HG03565 (cell line): ENCODE data around the gene B3GNT5.
"Not testable (repeated sequence)": the region's sequence is repeated elsewhere in the genome, so short reads cannot be mapped to it uniquely, and the experiment has no call there.

ENCODE experiments used
- ATAC-seq: cut with Tn5 transposase; IDR thresholded peaks from one replicate; pipeline ENCODE4 v1.9.1; 2021; ENCODE audit warnings: mild to moderate bottlenecking, moderate library complexity; ENCODE audit not compliant: unreplicated experiment

The B3GNT5 gene

DNA sequence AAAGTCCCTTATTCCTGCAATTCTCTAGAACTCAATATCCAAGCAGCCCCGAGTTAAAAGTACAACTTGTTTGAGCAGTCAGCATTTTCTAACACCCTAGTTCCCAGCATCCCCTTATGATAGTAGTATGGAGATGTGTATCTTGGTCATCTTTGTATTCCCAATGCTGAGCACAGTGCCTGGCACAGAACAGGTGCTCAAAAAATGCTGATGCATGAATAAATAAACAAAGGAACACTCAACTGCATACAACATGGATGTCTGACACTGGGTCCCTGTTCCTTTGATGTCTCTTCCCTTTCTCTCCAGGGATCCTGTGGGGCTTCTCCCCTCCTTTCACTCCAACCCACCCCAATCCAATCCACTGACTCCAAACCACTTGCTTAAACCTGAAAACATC, 23.9 kb upstream of the B3GNT5 start:
- ATAC-seq: no peak

GRCh38 chr3:183230251-183230650, 22.8 kb upstream of the B3GNT5 start:
- not testable (repeated sequence) for ATAC-seq

- ATAC-seq: no peak
Measured at GRCh38 chr3:183230826-183231225, 22.2 kb upstream of the B3GNT5 start.

DNA sequence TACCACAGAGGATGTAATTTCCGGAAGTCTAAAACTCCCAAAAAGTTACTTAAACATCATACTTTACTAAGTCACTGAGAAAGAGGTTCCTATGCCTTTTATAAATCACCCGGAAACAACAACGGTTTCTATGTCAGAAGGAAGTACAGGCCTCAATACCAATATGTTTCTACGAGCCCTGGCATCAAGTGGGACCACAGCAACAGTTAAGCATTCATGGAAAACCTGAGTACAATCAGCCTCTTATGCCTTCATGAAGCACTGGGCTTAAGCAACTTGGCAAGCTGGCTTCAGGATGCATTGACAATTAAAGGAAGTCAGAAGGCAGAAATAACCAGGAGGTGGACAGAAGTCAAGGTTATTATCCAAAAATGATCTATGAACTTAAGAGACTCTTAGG, 19.1 kb upstream of the B3GNT5 start:
- ATAC-seq: no peak

DNA sequence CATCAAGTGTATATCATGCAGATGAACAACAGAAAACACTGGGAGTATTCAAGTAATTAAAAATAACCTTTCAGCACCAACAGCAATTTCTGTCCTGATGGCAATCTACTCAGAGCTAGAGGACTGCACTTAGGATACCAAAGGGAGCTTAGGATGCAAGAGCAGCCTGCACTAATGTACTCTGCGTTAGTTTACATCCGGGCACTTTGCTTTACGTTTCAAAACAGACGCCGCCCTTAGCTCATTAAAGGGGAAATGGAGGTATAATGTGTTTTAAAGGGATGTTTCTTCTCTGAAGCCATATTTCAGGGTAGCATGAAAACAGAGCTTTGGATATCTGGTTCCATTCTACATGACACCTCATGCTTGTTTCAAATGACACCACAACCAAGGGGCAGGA, 14.0 kb upstream of the B3GNT5 start:
- ATAC-seq: no peak

GRCh38 chr3:183242431-183242830, 10.6 kb upstream of the B3GNT5 start:
- ATAC-seq: no peak

DNA sequence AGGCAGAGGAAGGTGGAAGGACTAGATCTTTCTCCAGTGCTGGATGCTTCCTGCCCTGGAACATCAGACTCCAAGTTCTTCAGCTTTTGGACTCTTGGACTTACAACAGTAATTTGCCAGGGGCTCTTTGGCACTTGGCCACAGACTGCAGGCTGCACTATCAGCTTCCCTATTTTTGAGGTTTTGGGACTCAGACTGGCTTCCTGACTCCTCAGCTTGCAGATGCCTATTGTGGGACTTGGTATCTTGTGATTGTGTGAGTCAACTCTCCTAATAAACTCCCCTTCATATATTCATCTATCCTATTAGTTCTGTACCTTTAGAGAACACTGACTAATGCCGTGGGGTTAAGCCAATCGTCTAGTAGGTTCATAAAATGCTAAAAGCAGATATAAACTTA, 8.8 kb upstream of the B3GNT5 start:
- ATAC-seq: no peak

- ATAC-seq: no peak
Measured at GRCh38 chr3:183244981-183245476, 8.0 kb upstream of the B3GNT5 start.

DNA sequence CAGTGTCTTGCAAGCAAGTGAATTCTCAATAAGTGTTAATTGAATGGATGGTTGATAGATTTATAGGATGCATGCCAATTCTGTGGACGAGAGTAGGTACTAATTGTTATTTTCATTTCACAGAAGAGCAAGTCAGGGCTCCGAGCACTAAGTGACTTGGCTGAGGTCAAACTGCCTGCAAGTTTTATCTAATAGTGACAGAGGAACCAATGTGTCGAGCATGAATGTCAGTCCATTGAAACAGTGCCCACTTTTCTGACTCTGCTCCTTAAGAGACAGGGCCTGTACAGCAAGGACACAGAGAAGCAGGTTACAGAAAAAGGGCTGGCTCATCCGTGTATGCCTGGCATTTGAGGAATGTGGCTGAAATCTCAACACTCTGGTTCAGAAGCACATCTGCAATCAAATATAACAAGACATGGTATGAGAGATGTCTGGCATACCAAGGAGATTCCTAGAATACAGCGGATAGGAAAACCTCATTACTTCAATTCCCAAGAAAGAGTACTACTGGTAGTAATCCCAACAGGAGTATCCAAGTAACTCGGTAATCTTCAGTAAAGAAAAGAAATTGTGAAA, 6.0 kb upstream of the B3GNT5 start:
- ATAC-seq: no peak

- no peak for ATAC-seq
Measured at GRCh38 chr3:183249006-183249718, 3.9 kb upstream of the B3GNT5 start.

DNA sequence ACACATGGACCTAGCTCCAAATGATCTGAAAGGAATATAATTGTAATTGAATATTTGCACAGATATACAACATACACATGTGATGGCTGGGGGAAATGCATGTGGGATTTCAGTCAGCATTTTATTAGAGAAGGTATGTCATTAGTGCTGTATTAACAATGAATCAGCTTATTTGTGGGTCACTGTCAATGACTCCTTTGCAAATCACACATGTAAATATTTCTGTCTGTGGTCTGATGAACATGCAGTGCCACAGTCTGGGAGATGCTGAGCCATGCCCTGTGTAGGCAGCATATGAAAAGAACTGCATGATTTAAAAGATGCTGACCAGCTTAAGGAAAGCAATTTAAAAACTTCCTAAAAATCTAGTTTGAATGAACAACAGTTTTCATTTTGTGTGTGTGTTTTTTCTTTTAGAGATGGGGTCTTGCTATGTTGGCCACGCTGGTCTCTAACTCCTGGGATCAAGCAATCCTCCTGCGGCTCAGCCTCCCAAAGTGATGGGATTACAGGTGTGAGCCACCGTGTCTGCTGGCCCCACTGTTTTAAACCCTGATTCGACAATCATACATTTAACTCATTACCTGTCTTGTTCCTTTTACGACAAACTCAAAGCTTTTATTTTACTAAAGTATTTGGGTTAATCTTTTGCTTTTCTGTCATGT, 803 bp upstream of the B3GNT5 start:
- no peak for ATAC-seq

GRCh38 chr3:183253528-183254486, 754 bp downstream of the B3GNT5 start:
- no peak for ATAC-seq

DNA sequence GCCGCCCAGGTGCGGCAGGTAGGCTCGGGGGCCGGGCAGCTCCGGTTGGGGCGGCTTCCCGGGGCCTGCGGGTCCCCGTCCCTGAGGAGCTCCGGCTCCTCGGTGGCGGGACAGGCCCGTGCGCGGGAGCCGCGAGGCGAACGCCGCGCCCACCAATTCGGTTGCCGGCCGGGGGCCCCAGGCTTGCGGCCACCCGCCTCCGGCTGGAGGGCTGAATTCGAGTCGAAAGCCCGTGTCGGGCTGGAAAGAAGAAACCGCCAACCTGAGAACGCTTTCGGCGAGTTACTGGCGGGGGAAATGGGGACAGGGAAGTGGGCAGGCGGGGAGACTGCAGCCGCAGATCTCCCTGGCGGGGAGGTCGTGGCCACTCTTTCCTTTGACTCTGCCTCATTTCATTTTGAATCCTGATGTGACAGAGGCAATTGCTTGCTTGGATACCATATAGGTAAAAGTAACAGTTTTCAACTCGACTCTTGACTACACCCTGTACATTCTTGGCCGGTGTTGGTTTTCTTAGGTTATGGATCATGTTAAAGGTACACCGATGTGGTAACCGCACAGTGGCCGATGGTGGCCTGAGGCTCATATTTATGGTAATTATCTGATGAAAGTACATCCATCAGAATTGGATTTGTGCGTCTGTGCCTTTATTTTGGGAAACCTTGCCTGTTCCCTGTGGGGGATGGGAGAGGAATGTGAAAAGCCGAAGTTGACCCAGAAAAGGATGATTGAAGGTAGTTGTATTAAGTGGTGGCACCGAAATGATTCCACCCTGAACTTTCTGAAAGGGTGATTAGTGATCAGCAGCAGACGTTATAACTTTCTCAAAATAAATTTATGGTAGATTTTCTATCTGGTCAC, 1.7 kb downstream of the B3GNT5 start:
- ATAC-seq: no peak

- no peak for ATAC-seq
Measured at GRCh38 chr3:183255348-183255730, 2.3 kb downstream of the B3GNT5 start.

GRCh38 chr3:183259087-183259486, 6.0 kb downstream of the B3GNT5 start:
- ATAC-seq: no peak

- no peak for ATAC-seq
Measured at GRCh38 chr3:183259621-183260020, 6.6 kb downstream of the B3GNT5 start.

DNA sequence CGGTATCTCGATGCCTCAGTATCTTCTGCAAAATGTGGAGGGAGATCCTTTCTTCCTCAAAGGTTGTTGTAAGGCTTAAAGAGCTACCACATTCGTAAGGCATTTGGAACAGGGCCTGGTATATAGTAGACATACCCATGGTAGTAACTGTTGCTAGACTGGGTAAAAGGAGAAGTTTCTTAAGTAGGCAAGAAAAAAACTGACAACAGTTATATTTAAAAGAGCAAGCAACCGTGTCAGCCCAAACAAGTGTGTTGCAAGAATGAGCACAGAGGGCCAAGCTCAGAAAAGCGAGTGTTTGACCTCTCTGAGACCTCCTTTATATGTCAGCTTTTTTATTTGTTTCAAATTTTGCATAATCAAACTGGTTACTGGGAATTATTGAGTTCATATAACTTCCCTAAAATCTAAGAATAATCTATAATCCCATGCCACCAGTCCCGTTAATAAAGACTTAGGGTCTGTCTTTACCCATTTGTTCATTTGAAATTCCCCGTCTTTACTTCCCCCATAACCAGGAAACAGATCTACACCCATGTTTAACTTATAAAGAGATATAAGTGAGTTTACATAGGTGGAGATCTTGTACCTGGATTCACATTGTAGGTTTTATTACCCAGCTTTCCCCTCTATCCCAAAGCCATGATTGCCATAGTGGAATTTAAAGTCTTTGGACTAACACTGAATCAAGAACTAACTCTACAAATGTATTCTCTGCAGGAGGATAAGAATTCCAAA, 7.3 kb downstream of the B3GNT5 start:
- ATAC-seq: no peak

DNA sequence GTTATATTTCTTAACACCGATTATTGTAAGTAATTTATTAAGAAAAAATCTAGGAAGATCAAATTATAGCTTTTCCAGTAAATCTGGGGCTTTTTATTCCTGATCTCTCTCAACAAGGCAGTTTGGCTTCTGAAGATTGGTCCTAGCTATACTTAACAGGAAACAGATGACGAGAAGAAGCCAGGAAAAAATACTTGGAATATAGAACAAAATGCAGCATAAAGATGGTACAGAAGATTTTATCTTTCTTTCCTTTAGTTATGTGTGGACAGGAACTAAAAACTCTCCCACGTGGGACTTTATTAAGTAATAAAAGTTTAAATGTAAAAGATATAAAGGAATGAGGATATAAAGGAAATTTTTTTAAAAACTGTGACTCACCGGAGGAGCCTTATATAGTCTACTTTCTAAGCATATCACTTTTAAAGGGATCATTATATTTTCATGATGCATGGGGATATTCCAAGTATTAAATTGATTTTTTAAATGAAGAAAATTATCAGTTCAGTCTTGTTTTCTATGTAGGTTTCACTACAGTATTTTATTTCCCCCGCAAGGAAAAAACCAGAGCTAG, 8.2 kb downstream of the B3GNT5 start:
- no peak for ATAC-seq

DNA sequence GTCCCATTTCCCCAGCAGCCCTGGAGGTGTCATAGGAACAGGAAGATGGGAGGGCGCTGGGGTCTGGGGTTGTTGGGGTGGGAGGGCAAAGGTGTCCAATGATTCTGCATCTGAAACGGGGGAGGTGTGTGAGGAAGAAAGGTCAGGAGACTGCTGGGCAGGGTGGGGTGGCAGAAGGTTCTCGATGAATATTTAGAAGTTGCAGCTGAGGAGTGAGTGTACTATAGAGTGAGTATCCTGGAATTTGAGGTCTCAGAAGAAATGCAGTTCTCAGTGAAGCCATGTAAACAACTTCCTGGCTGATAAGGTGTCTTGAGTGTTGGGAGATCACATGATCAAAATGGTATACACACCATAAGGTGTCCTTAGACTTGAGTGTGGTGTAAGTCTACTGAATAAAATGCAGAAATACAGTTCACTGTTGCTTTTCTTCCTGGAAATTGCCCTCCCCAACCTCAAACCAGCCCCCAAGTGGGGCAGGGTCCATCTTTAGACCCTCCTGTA, 9.9 kb downstream of the B3GNT5 start:
- ATAC-seq: no peak
